GM12891 (cell line): ENCODE results near the gene MED26.

Experiments
- POLR2A ChIP-seq: IDR thresholded peaks from 2 replicates; pipeline ENCODE4 v1.6.1; 2011; ENCODE audit warnings: low read depth, low read length, control low read depth
- POLR2AphosphoS5 ChIP-seq: IDR thresholded peaks from 2 replicates; pipeline ENCODE4 v1.6.1; 2011; ENCODE audit warnings: low read depth, low read length, control low read depth
- POU2F2 ChIP-seq: IDR thresholded peaks from 2 replicates; pipeline ENCODE4 v1.6.1; 2011; ENCODE audit warnings: low read depth, mild to moderate bottlenecking, control low read depth, low read length, moderate library complexity
- SPI1 ChIP-seq: IDR thresholded peaks from 2 replicates; pipeline ENCODE4 v1.6.1; 2011; ENCODE audit warnings: low read depth, low read length, control low read depth
- TAF1 ChIP-seq: IDR thresholded peaks from 2 replicates; pipeline ENCODE4 v1.6.1; 2011; ENCODE audit warnings: low read depth, low read length, control low read depth

DNA sequence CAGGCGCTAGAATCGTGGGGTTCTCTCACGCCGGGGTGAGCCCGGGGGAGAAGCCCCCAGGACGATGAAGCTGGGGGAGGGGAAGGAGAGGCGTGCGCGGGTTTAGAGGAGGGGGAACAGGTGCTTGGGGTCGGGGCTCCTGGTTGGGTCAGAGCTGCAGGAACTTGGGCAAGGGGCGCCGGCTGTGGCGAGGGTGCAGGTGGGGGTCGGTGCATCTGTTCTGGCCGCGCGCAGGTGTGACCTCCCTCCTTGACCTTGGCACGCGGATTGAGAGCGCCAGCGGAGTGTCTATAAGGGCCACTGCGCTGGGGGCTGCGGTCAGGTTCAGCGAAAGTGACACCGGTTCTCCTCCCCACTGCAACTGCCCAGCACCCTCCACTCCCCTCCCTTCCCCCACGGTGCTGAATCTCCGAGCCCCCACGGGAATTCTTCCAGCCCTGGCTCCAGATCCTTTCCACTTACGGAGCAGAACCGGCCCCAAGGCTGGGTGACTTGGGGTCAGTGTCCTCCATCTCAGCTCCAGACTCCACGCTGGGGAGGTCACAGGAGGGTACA, 33.6 kb upstream of the MED26 start:
- no peak for TF ChIP-seq POLR2A
- TF ChIP-seq TAF1, result no peak
- 0 out of 2 replicates have a peak, but pooled peaks have one; percentile 23 for TF ChIP-seq POLR2AphosphoS5
- no peak for TF ChIP-seq SPI1
- TF ChIP-seq POU2F2, result 0 out of 2 replicates have a peak, but pooled peaks have one; percentile 7
